Activated CD4-positive, CD25-positive, alpha-beta regulatory T cell treated with anti-CD3 and anti-CD28 coated beads, Interleukin-2, amount 50 U/mL, for 16 hours (primary cell): Measurements from ENCODE around the gene OPN3.

Source experiments
- DNase-seq: peaks from one replicate; pipeline ENCODE4 v3.0.0-alpha.2; 2020; ENCODE audit warnings: low read depth, low spot score

Gene OPN3

GRCh38 chr1:241646201-241646600 lies 6.0 kb upstream of the OPN3 start:
- DNase-seq, result no peak

DNA sequence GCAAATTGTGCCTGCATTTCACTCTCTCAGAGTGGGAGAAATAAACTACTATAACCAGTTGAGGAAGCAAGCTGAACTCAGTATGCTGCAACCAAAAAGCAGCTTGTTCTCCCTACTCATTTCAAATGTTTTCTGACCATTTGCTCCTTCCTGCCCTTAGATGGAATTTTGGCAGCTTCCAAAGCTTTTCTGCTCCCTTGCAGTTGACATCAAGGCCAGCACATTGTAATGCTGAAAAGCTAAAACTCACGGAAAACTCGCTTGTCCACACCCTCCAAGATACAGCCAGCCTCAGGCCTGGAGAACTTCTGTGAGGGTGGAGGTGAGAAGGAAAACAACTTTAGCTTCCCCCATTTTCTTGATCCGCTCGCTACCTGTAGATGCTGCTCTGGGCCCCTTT lies 5.0 kb upstream of the OPN3 start:
- no peak for DNase-seq

DNA sequence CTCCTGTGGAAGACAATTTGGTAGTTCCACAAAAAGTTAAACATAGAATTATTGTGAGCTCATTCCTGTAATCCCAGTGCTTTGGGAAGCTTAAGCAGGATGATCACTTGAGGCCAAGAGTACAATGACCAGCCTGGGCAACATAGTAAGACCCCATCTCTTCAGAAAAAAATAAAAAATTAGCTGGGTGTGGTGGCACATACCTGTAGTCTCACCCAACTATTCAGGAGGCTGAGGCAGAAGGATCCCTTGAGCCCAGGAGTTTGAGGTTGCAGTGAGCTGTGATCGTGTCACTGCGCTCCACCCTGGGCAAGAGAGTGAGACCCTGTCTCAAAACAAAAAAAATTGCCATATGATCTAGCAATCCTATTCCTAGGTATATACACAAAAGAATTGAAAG lies 4.1 kb upstream of the OPN3 start:
- DNase-seq, result no peak

DNA sequence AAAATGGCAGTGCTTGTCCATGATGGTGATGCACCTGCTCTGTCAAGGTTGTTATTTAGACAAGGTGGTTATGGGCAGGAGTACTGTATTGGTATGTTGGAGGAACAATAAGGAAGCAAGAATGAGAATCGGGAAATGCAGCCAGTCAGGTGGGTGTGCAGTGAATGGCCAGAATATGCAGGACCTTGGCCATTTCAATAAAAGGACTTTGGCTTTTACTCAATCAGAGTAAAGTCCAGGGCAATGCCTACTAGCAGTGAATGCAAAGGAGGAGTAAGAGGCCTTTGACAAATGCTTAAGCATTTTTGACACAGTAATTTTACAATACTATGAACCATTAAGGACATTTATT lies 2.4 kb upstream of the OPN3 start:
- DNase-seq, result no peak

DNA sequence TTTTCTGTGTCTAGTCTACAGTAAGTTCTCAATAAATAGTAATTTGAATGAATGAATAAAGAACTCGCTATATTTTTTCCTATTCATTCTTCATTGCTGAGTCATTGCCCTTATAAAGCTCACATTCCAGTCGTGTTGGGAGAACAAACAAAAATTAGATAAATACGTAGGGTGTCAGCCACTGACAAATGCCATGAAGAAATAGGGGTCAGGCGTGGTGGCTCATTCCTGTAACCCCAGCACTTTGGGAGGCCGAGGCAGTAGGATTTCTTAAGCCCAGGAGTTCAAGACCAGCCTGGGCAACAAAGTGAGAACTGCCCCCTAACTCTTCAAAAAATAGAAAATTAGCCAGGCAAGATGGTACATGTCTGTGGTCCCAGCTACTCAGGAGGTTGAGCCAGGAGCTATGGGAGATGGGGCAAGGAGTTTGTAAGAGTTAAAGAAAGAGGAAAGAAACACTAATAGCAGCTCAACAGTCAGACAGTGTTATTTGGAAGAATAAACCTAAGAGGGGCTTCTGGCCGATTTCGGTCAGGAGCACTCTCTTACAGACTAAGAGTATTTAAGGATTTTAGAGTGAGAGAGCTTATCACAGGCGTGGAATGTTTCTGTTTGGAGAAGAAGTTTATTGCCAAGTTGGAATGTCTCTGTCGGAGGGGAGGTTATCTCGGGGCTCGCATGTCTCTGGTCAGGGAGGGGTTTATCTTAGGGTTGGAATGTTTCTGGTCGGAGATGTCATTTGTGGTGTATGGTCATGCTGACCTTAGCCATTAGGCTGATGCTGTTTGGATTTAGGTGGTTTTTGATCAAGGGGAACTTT lies 1.8 kb upstream of the OPN3 start:
- no peak for DNase-seq

- DNase-seq, result no peak
Measured at GRCh38 chr1:241640867-241641622, 876 bp upstream of the OPN3 start.

DNA sequence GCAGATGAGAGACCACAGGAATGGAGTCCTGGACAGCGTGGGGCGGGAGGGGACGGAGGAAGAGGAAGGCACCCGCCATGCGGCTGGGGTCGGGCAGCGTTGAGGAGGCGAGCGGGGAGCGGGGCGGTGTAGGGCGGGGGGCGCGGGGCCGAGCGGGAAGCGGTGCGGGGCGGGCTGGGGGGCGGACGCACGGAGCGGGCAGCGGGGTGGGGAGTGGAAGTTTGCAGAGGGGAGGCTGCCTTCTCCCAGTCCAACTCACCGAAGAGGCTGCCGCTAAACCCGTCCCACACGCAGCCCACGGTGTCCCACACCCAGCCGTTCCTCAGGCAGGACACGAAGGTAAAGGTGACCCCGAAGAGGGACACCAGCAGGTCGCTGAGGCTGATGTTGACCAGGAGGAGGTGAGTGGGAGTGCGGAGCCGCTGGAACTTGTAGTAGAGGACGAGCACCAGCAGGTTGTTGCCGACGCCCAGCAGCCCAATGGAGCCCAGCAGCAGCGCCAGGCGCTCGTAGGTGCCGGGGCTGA lies 483 bp downstream of the OPN3 start:
- no peak for DNase-seq

- no peak for DNase-seq
Measured at GRCh38 chr1:241638909-241639622, 1.1 kb downstream of the OPN3 start.

DNA sequence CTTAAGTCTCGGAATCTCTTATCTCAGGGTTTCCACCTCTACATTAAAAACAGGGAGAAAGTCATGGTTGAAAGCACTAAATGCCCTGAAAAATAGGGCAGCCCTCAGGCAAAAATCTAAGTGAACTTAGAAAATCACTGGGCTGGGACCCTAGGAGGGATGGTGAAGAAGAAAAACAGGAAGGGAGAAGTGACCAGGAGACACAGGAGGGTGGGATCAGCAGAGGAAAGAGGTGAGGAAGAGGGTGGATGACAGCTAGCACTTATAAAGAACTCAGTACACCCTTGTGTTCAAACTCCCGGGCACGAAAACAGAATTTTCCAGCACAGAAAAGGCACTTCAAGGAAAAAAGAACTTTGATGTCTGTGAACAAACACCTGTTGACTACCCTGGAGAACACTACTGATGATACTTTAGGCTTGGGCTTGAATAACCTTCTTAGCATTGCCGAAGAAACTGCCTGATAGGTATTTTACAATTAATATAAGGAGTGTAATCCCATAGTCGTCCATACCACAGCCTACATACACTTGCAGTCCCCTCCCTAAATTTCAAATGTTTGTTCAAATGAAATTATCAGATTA lies 2.0 kb downstream of the OPN3 start:
- no peak for DNase-seq

DNA sequence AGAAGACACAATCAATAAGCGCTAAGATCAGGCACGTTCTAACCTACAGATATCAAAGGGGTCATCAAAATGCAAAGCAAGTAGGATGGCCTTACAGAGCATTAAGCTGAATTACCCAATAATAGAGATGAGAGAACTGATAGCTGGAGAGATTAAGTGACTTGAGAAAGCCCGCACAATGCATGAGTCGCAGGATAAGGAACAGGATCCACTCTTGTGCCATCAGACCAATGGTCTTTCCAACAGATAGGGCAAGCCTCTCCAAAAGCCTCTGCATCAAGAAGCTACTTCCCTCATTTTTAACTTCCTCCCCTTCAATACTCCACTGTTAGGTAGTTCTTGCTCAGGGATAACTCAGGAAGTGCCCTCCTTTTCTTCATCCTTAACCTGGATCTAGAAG lies 2.6 kb downstream of the OPN3 start:
- no peak for DNase-seq

DNA sequence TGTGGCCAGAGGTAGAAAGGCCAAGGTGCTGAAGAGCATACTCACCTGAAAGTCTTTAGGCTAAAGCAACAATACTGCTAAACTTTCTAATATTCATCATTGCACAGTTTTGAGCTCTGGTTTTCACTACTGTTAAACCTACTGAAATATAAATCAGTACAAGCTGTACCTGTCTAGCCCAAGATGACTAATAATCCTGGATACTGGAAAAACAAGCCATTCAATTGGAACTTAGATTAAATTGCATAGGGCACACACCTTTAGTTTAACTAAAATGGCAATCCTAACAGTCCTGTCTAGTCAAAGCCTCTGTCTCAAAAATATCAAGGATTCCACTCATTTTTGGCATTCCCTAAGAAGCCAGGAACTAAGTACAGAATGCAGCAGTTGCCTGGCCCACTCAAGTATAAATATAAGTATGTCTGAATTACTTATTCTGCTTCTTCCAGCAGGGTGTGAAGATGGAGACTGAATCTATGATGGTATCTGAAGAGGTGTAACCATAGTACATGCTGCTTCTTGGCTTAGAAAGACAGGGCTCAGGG lies 3.1 kb downstream of the OPN3 start:
- no peak for DNase-seq

DNA sequence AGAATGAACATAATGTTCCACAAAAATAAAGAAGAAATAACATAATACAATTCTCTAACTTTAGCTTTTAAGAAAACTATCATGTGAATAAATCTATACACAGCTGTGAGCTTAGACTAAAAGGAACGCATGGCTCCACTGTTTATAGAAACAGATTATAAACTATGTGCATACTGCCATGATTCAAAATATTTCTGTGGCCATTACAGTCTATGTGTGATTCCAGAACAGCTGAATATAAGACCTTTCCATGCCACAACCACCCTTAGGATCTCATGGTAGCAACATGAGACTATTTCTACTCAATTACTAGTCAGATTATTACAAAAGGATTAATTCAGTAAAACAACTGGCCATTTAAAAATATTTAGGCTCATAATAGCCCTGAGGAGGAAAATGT lies 3.9 kb downstream of the OPN3 start:
- no peak for DNase-seq

DNA sequence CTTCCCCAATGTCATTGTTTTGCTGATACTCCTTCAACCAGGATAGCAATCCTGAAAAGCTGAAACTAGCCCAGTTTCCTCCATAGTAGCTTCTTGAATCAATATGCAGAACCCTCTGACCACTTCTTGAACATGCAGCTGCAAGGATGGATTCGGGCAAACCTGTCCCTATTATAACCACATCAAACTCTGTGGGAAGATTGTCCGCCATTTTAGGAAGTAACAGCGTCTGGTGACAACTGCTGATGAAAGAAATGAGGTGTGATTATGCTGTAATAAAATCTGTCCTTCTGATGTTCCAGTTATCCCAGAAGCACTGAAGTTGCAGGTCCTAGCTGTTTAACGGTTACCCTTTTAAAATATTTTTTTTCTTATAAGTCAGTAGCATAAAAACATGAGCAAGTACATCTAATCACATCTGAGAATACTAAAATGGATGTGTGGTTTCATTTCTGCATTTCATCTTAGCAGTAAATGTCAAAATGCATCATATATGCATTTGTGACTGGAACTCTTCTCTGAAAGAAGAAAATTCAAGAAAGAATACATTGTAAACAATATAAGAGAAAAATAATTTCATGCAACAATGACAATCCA lies 4.5 kb downstream of the OPN3 start:
- DNase-seq, result no peak

GRCh38 chr1:241632987-241633386 lies 7.2 kb downstream of the OPN3 start:
- no peak for DNase-seq

GRCh38 chr1:241631674-241632073 lies 8.5 kb downstream of the OPN3 start:
- no peak for DNase-seq

GRCh38 chr1:241630899-241631298 lies 9.3 kb downstream of the OPN3 start:
- no peak for DNase-seq

DNA sequence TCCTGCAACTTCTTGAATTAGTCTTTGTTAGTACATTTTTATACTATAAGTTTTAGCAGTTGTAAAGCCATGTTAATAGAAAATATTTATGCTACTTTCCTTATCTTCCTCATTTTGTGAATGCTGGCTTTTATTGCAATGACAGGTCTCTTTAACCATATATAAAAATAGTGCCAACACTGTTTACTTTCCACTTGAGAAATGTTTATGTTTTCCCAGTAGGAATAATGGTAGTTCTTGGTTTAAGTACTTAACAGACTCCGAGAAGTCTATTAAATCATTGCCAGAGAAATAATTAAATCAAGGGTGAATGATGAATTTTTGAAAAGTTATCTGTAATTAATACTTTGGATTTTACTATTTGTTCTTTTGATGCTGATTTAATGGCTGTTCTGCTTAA lies 9.7 kb downstream of the OPN3 start:
- DNase-seq, result no peak

DNA sequence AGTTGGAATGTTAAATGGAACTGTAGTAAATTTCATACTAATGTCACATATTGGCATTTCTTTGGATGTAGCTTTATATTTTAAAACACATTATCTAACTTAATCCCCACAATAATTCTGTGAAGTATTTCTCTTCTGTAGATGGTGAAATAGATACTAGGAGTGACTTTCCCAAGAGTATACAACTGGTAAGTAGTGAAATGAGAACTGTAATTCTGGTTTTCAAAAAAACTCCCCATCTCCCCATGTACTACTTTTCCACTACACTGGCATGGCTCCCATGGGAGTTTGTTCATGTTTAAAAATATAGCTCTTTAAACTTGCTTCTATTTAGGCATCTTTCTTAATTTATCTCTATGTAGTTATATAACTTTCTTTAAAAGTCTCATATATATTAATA lies 10.2 kb downstream of the OPN3 start:
- DNase-seq, result no peak

- DNase-seq, result peak; percentile 18
Measured at GRCh38 chr1:241627453-241628259, 12.5 kb downstream of the OPN3 start.

DNA sequence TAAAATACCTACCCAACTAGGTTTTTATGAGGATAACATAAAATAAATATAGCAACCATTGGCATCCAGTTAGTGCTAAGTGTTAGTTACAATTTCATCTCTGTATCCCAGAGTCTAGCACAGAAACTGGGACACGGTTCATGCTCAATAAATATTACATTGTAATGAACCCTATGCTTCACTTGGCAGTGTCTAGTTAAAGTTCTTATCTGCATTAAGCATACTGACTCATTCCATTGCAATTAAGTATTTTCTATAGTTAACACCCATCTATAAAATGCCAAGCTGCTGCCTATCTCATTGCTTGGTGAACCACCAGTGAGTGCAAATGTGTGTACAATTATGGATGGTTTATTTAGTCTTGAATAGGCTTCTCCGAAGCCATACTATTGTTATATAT lies 15.2 kb downstream of the OPN3 start:
- no peak for DNase-seq

DNA sequence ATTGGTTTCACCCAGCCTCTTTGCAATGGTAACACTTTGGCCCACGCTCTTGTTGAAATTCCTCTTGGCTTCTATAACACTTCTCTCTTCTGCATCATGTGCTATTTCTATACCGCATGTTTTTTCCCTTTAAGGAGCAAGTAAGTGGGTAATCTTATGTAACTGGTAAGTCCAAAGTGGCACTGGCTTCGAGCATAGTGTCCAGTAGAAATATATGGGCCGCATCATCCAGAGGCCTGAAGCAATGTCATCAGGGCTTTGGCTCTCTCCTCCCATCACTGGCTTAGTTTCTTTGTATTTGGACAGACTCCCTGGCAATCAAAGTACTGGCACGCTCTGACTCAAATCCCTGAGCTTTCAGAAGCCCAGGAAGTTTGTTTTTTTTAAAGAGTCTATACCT lies 17.5 kb downstream of the OPN3 start:
- no peak for DNase-seq
